Measurements from ENCODE around the gene SPDEF.

The SPDEF gene

GRCh38 chr6:34544776-34545471 is 11.2 kb downstream of the SPDEF start:
- DNase-seq (ENCODE audit: low spot score) = no peak

- DNase-seq (ENCODE audit: low spot score) = no peak
Measured at GRCh38 chr6:34544052-34544604, 12.0 kb downstream of the SPDEF start.

- DNase-seq (ENCODE audit: low spot score) = no peak
Measured at GRCh38 chr6:34543421-34543820, 12.7 kb downstream of the SPDEF start.

GRCh38 chr6:34540841-34541240 is 15.3 kb downstream of the SPDEF start:
- no peak for DNase-seq (ENCODE audit: low spot score)

- DNase-seq (ENCODE audit: low spot score) = no peak
Measured at GRCh38 chr6:34540222-34540621, 15.9 kb downstream of the SPDEF start.

GRCh38 chr6:34539181-34539580 is 16.9 kb downstream of the SPDEF start:
- DNase-seq (ENCODE audit: low spot score) = no peak

- no peak for DNase-seq (ENCODE audit: low spot score)
Measured at GRCh38 chr6:34538581-34538980, 17.5 kb downstream of the SPDEF start.

GRCh38 chr6:34537922-34538550 is 18.1 kb downstream of the SPDEF start:
- DNase-seq (ENCODE audit: low spot score) = no peak

GRCh38 chr6:34536959-34537848 is 18.9 kb downstream of the SPDEF start:
- no peak for DNase-seq (ENCODE audit: low spot score)

- no peak for DNase-seq (ENCODE audit: low spot score)
Measured at GRCh38 chr6:34536251-34536958, 19.7 kb downstream of the SPDEF start.

GRCh38 chr6:34535646-34536045 is 20.5 kb downstream of the SPDEF start:
- no peak for DNase-seq (ENCODE audit: low spot score)

GRCh38 chr6:34535199-34535598 is 20.9 kb downstream of the SPDEF start:
- no peak for DNase-seq (ENCODE audit: low spot score)

- no peak for DNase-seq (ENCODE audit: low spot score)
Measured at GRCh38 chr6:34534656-34535055, 21.5 kb downstream of the SPDEF start.

- no peak for DNase-seq (ENCODE audit: low spot score)
Measured at GRCh38 chr6:34534146-34534545, 22.0 kb downstream of the SPDEF start.

GRCh38 chr6:34532230-34532629 is 23.9 kb downstream of the SPDEF start:
- no peak for DNase-seq (ENCODE audit: low spot score)

GRCh38 chr6:34531580-34532201 is 24.4 kb downstream of the SPDEF start:
- DNase-seq (ENCODE audit: low spot score) = no peak

- DNase-seq (ENCODE audit: low spot score) = no peak
Measured at GRCh38 chr6:34530753-34531365, 25.3 kb downstream of the SPDEF start.

- no peak for DNase-seq (ENCODE audit: low spot score)
Measured at GRCh38 chr6:34529665-34530327, 26.3 kb downstream of the SPDEF start.

- DNase-seq (ENCODE audit: low spot score) = no peak
Measured at GRCh38 chr6:34528996-34529664, 27.0 kb downstream of the SPDEF start.
